ENCODE measurements around the gene ITSN2. TPM values are rescaled to one million over a fixed set of nuclear protein-coding genes. Genes with fewer than 3 reads are reported as not detected.

ITSN2 gene
- total RNA-seq, 1 donor from 2014 or later, result 47.9 TPM

DNA sequence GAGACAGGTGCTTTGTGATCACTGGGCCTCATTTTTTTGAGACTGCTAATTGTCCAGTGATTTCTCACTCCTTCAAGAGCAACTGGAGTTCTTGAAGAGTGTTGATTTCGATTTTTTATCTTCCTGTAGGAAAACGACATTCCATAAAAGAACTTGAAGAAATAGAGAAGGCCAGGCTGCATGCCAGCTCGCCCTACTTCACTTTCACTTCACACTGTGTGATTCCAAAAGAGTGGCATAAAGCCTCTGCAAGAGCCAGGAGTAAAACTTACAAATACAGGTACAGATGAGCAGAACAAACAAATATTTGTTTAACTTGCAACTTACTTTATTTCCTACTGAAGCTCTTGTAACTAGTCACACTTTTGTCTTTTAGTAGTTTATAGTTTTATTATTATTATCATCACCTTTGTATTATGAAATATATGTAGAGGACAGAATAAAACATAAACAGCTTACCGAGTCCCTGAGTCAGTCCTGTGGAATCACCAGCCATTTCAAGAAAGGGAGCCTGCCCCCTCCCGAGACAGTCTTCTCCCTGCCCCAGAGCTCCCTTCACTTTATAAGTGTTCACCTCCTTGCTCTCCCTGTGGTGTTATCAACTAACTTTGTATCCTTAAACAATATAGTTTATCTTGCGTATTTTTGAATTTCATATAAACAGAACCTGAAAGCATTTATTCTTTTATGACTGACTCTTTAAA lies 176.8 kb downstream of the ITSN2 start:
- no peak for DNase-seq (ENCODE audit: low read depth, low spot score)

DNA sequence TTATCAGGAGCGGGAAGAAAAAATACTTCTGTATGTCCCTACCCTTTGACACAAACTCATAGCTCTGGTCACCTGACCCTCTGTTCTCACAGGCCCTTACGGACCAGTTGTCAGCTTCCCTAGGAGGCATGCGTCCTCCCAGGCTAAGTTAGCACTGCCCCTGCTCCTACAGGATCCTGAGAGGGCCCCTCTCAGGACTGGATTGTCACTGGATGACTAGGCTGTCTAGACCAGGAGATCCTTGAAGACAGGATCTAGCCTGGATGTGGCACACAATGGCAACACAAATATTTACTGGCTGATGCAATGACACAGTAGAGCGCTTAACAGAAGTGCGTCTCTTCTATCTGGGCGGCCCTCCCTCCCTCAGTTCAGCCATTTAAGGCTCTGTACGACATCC lies 177.8 kb downstream of the ITSN2 start:
- DNase-seq (ENCODE audit: low read depth, low spot score), result no peak

DNA sequence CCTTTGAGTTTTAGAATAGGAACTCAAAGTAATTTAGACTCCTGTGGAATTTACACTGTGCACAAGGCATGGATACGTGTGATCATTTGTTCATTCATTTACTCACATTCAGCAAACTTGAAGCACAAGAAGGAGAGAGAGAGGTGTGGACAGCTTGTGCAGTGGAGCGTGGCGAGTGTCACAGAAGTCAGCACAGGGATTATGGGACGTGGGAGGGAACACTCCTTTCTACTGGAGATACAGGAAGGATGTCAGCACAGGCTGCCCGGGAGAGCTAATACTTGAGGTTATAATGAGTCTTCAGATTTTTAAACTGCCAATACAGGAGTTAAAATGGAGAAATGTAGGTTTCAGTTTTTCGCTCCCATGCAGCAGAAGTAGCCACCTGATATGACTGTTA lies 178.5 kb downstream of the ITSN2 start:
- no peak for DNase-seq (ENCODE audit: low read depth, low spot score)

GRCh38 chr2:24179683-24180082 lies 180.7 kb downstream of the ITSN2 start:
- no peak for DNase-seq (ENCODE audit: low read depth, low spot score)

DNA sequence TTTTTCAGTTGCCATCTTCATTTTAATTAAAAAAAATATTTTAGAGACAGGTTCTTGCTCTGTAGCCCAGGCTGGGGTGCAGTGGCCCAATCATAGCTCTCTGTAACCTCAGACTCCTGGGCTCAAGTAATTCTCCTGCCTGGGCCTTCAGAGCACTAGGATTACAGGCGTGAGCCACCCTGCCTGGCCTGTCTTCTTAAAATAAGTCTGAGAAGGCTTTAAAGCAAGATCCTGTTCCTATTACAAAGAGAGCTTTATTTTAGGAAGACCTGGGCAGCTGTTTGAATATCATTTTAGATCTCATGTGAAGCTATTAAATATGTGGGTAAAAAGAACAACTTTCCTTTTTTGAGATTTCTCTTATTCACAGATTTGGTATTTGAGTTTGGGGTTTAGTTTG lies 184.0 kb downstream of the ITSN2 start:
- no peak for DNase-seq (ENCODE audit: low read depth, low spot score)

DNA sequence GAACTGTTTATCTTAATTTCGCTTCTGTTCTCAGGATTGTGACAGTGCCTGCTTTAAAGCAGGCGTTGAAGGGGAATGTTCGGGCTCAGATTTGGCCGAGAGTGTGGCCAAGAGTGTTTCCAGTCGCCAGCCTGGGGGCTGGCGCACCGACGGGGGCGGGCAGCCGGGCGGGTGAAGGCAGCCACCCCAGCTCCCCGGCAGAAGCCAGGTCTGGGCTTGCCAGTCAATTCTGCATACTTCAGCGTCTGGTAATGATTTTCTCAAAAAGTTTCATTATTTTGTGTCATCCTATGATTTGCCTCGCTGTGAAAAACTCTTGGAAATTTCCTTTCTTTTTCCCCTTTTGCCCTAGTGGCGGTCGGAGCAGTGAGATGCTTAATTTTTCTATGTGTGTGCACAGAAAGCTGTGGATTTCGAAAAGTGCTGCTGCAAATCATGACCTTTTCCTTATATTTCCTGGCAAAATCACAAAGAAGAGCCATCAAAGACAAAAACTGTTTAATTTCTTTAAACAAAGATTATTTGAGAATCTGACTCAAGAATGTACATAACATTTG lies 184.6 kb downstream of the ITSN2 start:
- DNase-seq (ENCODE audit: low read depth, low spot score), result no peak

- DNase-seq (ENCODE audit: low read depth, low spot score), result no peak
Measured at GRCh38 chr2:24174851-24175277, 185.5 kb downstream of the ITSN2 start, which contains the start of gene FAM228A. FAM228A (plus strand) TSS chr2:24175053; CDS start chr2:24175481, 428 bp downstream.

GRCh38 chr2:24169023-24169422 lies 191.3 kb downstream of the ITSN2 start:
- no peak for DNase-seq (ENCODE audit: low read depth, low spot score)

DNA sequence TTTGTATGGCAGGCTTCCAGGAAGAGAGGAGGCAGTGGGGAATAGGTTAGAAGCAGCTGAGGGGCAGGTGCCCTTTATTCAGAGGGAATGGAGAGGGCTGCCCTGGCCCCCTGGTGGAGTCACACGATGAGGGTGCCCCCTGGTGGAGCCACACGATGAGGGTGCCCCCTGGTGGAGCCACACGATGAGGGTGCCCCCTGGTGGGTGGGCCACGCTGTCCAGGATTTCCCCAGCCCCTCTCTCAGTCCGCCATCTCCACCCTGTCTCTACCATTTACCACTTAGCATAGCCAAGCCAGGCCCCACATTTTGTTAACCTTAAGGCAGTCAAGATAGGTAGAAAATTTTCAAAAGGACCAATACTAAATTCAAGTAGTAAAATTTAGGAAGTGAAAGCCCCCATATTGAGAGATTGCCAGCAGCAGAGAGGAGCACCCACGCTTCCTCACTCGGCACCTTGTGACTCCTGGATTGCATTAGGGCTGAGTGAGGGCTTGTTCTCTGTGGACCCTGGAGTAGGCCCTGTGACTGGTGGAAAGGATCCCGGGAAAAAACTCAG lies 195.8 kb downstream of the ITSN2 start:
- no peak for DNase-seq (ENCODE audit: low read depth, low spot score)

GRCh38 chr2:24163601-24164000 lies 196.7 kb downstream of the ITSN2 start:
- no peak for DNase-seq (ENCODE audit: low read depth, low spot score)

- no peak for DNase-seq (ENCODE audit: low read depth, low spot score)
Measured at GRCh38 chr2:24163186-24163585, 197.2 kb downstream of the ITSN2 start.

GRCh38 chr2:24162494-24162893 lies 197.8 kb downstream of the ITSN2 start:
- no peak for DNase-seq (ENCODE audit: low read depth, low spot score)

GRCh38 chr2:24160761-24161160 lies 199.6 kb downstream of the ITSN2 start:
- DNase-seq (ENCODE audit: low read depth, low spot score), result no peak

DNA sequence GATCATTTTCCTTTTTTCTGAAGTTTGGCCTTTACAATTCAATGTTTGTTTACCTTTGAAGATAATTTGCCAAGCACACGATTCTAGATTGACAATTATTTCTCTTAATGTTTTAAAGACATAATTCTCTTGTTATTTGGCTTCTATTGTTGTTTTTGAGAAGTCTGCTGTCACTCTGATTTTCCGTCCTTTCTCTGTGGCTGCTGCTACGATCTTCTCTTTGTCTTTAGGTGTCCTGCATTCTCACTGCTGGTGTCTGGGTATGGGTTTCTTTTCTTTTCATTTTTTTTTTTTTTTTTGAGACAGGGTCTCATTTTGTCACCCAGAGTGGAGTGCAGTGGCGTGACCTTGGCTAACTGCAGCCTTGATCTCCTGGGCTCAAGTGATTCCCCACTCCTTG lies 200.6 kb downstream of the ITSN2 start:
- DNase-seq (ENCODE audit: low read depth, low spot score), result no peak

DNA sequence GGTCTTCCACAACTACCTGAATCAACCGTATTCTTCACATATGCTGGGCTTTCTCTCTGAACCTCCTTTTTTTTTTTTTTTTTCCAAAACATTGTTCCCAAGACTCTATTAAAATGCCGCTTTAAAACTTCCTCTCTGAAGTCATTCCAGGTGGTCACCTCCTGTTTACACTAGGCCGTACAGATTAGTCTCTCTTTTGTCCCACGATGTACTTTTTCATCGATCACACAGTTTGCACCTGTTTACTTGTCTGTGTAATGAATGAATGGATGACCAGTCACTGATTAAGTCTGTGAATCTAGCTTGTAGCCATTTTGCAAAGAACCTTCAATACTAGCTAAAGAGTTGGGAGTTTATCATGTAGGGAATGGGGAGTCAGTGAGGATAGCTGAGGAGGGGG lies 202.2 kb downstream of the ITSN2 start:
- no peak for DNase-seq (ENCODE audit: low read depth, low spot score)

DNA sequence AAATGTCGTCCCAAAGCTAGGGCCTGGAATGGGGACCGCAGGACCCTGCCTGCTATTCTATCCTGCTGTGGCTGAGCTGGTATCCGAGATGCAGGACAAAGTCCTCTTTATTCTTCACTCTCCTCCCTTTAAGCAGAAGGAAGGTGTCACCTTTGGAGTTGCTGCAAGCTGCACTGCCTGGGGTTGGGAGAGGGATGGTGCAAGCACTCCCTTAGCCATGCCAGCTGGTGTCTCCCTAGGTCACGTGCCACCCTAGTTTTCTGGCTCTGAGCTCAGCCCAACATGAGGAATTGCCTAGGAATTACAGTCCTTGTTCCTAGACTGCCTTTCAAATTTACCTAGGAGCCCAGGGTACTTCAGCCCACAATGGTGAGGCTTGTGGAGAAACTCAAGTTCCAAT lies 206.9 kb downstream of the ITSN2 start:
- DNase-seq (ENCODE audit: low read depth, low spot score), result no peak

Other genes with a start within 250 kb of the ITSN2 start
- 0.14 and 0.59 TPM in 2 replicates for gene PFN4, start 237.2 kb downstream of the ITSN2 start, total RNA-seq
- gene FAM228B, start 237.1 kb downstream of the ITSN2 start, total RNA-seq, result 4.1 and 5.8 TPM in 2 replicates
- gene FAM228A, start 185.5 kb downstream of the ITSN2 start, total RNA-seq, result 0.14 and 0.46 TPM in 2 replicates
- 7.0 and 10.1 TPM in 2 replicates for gene NCOA1, start 130.7 kb upstream of the ITSN2 start, total RNA-seq

All from pulmonary artery endothelial cell (primary cell).